Activated T-helper 1 cell treated with Interleukin-2 at 50 U/mL for 16 hours (primary cell): ENCODE measurements around the gene DISP3.

Source experiments
- DNase-seq: peaks from one replicate; pipeline ENCODE4 v3.0.0-alpha.2; 2020; ENCODE audit warnings: low read depth

The DISP3 gene

DNA sequence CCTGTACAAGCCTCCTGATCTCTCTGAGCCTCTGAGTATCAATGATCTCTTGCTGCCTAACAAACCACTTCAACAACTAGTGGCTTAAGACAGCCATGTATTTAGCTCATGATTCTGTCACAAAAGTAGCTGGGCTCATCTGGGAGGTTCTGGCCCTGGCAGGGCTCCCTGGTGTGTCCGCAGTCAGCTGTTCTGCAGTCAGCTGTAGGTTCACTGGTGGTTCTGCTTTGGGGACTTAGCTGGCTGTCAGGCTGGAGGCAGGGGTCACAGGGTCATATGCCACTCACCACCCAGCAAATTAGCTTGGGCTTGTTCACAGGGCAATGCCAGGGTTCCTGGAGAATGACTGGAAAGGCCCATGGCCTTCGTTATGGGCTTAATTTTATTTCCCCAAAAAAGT, 64.8 kb downstream of the DISP3 start:
- no peak for DNase-seq

- DNase-seq, result no peak
Observed at GRCh38 chr1:11546456-11546855, 67.5 kb downstream of the DISP3 start.

DNA sequence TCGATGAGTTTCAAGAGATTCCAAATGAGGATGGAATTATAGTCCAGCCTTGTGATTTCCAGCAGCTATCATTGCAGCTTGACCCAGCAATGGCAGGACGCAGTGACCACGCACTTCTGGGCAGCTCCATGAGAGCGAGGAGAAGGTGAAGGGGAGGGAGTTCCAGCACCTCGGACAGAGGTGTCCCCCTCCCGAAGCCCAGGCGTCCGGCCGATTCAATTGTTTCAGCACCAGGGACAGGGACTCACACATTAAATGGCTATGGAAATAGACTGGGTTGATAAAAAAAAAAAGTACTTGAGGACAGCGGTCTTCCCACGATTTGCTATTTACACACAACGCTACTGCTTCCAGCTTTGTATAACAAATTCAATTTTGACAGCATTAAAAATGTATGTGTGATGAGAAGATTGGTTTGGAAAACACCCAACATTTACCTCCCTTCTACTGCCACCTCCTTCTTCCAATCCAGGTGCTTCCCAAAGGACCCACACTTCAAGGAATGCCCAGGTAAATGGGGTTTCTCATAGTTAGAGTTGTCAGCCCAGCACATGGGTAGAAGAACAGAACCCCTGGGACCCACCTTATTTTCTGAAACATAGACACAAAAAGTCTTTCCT, 71.8 kb downstream of the DISP3 start:
- DNase-seq, result no peak

- DNase-seq, result no peak
Observed at GRCh38 chr1:11558276-11558675, 79.3 kb downstream of the DISP3 start.

GRCh38 chr1:11558871-11559590, 80.1 kb downstream of the DISP3 start:
- no peak for DNase-seq

GRCh38 chr1:11559591-11559970, 80.6 kb downstream of the DISP3 start:
- DNase-seq, result no peak

- DNase-seq, result no peak
Observed at GRCh38 chr1:11560061-11560460, 81.1 kb downstream of the DISP3 start.

DNA sequence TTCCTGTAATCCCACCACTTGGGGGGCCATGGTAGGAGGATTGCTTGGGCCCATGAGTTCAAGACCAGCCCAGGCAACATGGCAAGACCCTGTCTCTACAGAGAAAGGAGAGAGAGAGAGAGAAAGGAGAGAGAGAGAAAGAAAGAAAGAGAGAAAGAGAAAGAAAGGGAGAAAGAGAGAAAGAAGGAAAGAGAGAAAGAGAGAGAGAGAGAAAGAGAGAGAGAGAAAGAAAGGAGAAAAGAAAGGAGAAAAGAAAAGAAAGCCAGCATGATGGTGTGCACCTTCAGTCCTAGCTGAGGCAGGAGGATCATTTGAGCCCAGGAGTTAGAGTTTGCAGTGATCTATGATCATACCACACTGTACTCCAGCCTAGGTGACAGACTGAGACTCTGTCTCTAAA, 82.8 kb downstream of the DISP3 start:
- DNase-seq, result no peak

- DNase-seq, result no peak
Observed at GRCh38 chr1:11562664-11563063, 83.7 kb downstream of the DISP3 start.

- DNase-seq, result no peak
Observed at GRCh38 chr1:11563560-11564069, 84.7 kb downstream of the DISP3 start.

DNA sequence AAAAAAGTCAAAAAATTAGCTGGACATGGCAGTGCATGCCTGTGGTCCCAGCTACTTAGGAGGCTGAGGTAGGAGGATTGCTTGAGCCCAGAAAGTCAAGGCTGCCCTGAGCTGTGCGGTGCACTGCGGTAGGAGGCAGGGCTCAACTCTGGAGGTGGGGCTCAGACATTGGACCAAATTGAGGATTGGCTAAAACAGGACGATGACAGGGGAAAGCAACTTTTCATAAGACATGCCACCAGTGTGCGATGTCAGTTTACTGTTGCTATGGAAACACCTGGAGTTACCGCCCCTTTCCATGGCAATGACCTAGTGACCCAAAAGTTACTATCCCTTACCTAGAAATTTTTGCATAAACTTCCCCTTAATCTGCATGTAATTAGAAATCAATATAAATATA, 85.3 kb downstream of the DISP3 start:
- no peak for DNase-seq

DNA sequence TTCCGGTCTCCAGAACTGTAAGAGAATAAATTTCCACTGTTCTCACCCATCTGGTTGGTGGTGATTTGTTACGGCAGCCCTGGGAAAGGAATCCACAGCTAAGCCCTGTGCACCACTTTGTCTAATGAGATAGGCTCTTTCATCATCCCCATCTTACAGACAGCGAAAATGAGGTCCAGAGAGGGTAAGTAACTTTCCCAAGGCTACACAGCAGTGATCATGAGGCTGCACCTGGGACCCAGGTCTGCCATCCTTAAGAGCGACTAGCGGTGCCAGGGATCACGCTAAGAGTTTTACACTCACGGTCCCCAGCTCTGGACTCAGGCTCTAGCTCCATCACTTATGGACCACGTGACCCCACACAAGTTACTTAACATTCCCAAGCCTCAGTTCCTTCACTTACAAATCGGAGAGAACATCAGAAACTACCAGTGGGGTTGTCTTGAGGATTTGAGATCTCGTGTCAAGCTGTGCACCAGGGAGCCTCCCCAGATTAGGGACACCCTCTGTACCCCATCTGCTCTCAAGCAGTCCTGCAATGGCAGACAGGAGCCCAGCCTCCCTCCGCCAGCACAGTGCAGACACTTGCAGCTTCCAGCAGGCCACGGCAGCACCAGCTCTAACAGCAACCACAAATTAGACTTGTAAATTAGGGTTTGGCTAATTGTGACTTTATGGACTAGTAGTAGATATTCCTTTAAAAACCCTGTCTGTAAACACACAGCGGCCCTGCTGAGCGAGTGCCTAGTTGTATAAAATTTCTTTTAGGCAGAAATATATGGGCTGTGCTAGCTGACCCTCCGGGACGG, 87.3 kb downstream of the DISP3 start:
- no peak for DNase-seq

GRCh38 chr1:11567244-11568065, 88.5 kb downstream of the DISP3 start:
- DNase-seq, result no peak

DNA sequence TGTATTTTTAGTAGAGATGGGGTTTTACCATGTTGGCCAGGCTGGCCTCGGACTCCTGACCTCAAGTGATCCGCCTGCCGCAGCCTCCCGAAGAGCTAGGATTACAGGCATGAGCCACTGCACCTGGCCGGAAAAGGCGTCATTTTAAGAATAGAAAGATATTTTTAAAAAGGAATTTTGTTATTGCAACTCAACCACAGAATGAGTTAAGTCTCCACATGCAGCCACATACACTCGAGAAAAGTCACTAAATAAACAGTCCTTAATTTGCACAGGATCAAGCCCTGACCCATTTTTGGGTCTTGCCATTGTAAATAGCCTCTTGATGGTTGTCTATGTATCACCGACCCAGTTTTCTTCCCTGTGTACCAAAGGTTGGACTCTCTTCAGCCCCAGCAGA, 89.7 kb downstream of the DISP3 start:
- DNase-seq, result no peak

DNA sequence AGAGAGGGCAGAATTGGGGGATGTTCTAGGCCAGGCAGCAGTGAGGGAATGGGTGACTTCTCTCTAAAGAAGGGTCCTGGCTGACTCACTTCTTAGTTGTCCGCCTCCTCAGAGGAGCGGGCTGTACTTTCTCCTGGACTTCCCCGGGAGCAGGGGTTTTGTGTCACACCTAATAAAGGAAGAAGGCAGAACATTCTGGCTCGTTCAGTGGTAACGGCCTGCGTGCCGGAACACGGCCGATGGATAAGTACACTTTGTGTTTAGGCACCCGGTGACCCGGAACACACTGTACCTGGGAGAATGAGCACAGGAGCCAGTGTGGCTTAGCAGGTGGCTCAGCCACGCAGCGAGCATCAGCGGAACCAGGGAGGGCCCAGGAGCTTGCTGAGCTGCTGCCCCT, 90.6 kb downstream of the DISP3 start:
- DNase-seq, result no peak

DNA sequence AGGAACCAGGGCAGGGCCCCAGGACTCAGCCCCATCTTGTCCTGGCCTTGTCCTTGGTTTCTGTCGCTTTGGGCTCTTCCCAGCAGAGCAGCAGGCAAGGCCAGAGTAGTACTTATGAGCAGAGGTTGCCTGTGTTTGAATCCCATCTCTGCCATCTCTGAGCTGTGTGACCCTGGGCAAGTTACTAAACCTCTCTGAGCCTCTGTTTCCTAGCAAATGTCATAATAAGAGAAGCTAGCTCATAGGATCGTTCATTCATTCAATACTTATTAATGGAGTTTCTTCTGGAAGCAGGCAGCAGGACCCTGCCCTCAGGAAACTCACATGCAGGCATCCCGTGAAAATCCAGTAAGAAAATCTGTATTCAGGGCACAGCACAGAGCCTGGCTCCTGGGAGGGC, 91.0 kb downstream of the DISP3 start:
- DNase-seq, result no peak

DNA sequence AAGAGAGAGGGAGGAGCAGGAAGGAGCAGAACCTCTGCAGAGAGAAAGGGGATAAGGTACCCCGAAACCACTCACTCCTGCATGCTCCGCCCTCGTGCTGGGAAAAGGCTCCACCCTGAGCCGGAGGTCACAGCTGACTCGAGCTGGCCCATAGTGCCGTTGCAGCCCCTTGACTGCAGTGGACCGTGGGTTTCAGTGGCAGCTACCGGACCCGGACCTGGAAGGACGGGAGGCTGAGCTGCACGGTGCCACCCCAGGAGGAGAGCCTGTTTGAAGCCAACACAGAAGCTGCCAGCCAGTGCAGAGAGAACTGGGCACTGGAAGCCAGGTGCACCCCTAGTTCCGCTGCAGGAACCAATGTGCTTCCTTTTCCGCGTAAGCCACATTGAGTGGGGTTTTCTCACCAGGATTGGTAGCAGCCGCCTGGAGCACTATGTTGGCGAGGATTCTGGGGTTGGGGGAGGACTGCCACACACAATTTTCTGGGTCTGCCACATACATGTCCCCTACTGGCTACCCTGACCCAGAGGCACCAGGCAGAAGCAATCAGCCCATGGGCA, 91.9 kb downstream of the DISP3 start:
- DNase-seq, result no peak

DNA sequence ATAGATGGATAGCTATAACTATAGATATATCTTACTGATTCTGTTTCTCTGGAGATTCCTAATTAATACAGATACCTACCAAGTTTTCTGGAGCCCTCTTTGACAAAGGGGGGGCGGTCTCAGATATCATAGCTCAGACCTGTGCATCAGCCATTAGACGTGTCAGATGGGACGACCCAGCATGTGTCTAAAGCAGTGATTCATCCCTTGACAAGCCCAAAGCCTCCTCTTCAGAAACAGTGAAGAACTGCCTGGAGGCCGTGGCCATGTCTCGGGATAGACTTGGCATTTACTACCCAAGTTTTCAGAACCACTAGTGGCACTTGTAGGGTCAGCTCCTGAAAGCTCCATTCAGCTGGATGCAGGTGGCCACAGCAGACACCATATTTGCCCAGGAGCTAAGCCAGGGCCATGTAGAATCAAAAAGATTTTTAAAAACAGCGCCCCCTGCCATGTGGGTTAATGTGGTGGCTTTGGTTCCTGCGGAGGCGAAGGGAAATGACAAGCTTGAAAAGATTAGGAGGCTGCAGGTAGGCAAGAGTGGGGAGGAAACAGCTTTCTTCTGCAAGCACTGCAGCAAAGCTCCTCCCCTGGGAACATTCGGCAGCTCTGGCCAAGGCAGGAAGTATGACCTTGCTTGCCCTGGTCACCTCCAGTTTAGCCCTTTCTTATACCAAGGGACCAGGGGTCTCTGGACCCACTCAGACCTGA, 93.1 kb downstream of the DISP3 start:
- no peak for DNase-seq

- no peak for DNase-seq
Observed at GRCh38 chr1:11573116-11573692, 94.2 kb downstream of the DISP3 start.

GRCh38 chr1:11575553-11575952, 96.6 kb downstream of the DISP3 start:
- DNase-seq, result no peak
